DMS 273 treated with DMSO at 0.1 percent for 48 hours (cell line): ENCODE measurements around the gene PES1.
"Not testable (repeated sequence)": the region's sequence is repeated elsewhere in the genome, so short reads cannot be mapped to it uniquely, and the experiment has no call there.

Source experiments
- DNase-seq: peaks from one replicate; lab custom pipeline; 2025; lab: John Stamatoyannopoulos, UW

PES1 gene

GRCh38 chr22:30609260-30610185, 17.8 kb upstream of the PES1 start:
- no peak for DNase-seq

DNA sequence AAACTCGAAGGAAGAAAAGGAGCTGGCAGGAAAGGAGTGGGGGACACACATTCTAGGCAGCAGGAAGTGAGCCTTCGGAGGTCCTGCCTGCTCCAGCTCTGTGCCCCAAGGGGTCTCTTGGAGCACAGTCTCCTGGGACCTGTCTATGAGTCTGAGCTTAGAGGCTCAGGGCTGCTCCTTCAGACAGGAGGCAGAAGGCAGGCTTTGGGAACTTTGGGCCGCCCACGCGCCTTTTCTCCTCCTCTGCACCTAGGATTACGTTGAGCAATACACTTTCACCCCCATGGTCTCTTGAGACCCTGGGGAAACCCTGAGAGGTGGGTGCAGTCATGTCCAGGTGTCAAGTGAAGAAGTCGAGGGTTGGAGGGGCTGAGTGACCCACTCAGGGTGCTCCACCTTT, 16.2 kb upstream of the PES1 start:
- DNase-seq: no peak

- no peak for DNase-seq
Measured at GRCh38 chr22:30607300-30607930, 15.7 kb upstream of the PES1 start.

DNA sequence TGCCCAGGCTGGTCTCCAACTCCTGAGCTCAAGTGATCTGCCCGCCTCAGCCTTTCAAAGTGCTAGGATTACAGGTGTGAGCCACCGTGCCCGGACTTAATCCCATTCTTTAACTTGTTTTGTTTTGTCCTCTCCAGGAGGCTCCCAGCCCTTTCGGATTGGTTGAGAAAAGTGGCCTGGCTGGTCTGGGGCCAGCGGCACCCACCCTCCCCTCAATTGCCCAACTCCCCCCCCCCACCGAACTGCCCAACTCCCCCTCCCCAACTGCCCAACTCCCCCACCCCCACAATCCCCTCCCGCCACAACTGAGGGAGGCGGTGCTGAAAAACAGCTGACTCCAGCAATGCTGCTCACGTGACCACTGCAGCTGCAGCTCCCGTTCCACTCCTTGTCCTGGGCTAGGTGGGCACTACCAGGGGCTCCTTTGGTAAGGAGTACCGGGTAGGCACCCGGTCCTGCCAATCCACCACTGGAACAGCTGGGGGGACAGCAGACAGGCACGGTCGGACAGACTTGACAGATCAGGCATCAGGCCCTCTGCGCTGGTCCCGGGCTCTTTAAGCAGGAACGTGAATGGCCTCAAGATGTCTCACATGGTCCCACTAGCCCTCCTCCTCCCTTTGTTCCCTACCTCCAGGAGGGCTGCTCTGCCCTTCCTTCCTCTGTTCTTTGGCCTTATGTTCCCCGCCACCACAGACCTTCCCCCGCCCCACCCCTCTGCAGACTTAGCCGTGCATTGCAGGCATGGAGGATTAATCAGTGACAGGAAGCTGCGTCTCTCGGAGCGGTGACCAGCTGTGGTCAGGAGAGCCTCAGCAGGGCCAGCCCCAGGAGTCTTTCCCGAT, 15.0 kb upstream of the PES1 start, which contains the start of gene TCN2:
TCN2 (plus strand) TSS at position 720 of the 845 bp plus-strand sequence. CDS start 158 bp downstream, outside the sequence.
- DNase-seq: no peak

DNA sequence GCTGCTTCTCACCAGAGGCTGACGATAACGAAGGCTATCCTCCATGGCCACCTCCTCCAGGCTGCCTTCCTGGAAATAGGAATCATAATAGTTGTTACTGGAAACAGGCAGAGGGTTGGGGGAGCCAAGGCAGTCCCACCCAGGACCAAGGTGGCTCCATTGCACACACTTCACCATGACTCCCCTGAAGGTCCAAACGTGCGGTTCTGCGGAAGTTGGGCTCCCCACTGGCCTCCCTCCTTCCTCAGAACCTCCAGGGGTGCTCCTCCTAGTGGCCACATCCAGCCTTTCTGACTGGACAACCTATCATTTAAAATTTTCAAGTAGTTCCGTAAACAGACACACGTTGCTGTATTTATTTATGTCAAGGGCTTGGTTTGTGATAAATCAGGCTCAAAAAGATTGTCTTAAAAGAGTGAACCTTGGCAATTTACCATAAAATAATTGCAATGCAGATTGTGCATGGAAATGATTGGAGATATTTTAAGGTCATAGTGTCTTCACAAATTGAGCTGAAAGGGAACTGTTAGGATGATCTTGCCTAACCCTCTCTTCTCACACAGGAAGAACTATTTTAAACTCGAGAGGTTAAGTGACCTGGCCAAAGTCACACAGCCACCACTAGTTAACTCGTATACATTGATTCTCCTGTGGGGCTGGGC, 13.9 kb upstream of the PES1 start:
- DNase-seq: no peak

DNA sequence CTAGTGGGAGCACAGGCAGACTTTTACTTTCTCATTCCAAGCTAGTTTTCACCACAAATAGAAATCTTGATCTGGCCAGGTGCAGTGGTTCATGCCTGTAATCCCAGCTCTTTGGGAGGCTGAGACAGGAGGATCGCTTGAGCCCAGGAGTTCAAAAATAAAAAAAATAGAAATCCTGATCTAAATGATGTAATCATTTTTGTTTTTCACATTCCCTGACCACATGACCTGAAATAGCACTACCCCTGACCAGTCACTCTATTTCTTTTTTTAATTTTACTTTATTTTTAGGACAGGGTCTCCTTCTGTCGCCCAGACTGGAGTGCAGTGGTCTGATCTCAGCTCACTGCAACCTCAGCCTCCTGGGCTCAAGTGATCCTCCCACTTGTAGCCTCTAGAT, 13.0 kb upstream of the PES1 start:
- DNase-seq: no peak

- no peak for DNase-seq
Measured at GRCh38 chr22:30603801-30604200, 12.1 kb upstream of the PES1 start.

DNA sequence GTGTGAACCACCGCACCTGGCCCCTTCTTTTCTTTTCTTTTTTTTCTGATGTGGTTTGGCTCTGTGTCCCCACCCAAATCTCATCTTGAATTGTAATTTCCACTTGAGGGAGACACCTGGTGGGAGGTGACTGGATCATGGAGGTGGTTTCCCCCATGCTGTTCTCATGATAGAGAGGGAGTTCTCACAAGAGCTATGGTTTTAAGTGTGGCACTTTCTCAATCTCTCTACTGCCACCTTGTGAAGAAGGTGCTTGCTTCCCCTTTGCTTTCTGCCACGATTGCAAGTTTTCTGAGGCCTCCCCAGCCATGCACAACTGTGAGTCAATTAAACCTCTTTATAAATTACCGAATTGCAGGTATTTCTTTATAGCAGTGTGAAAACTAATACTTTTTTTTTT, 10.3 kb upstream of the PES1 start:
- DNase-seq: no peak

DNA sequence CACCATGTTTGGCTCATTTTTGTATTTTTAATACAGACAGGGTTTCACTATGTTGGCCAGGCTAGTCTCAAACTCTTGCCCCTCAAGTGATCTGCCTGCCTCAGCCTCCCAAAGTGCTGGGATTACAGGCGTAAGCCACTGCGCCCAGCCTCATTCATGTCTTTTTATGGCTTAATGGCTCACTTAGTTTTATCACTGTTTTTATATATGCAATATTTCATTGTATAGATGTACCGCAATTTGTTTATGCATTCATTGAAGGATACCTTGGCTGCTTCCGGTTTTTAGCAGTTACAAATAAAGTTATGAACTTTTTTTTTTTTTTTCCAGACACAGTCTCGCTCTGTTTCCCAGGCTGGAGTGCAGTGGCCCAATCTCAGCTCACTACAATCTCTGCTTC, 9.8 kb upstream of the PES1 start:
- no peak for DNase-seq

DNA sequence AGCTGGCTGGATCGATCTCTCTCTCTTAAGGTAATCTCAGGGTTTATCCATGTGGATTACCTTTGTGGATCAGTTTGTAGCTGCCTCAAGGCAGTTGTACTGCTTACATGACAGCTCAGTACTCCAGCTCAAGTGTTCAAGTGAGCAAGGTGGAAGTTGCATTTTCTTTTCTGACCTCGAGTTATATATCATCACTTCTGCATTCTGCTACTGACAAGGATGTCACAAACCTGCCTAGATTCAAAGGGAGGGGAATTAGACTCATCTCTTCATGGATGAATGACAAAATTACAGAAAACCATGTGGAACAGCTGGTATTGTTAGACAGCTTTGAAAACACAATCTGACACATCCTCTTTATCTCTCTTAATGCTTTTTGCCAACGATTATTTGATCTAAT, 9.2 kb upstream of the PES1 start:
- no peak for DNase-seq

DNA sequence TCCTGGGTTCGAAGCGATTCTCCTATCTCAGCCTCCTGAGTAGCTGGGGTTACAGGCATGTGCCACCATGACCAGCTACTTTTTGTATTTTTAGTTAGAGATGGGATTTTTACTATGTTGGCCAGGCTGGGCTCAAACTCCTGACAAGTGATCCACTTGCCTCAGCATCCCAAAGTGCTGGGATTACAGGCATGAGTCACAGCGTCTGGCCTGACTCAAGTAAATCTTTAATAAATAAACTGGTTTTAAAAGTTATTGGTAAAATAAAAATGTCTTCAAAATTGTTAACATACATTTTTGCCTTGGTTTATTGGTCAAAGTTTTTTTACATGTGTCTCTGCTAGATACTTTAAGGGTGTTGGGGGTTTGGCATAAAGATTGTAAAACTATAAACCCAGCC, 7.3 kb upstream of the PES1 start:
- DNase-seq: no peak

- no peak for DNase-seq
Measured at GRCh38 chr22:30596886-30597285, 5.2 kb upstream of the PES1 start.

DNA sequence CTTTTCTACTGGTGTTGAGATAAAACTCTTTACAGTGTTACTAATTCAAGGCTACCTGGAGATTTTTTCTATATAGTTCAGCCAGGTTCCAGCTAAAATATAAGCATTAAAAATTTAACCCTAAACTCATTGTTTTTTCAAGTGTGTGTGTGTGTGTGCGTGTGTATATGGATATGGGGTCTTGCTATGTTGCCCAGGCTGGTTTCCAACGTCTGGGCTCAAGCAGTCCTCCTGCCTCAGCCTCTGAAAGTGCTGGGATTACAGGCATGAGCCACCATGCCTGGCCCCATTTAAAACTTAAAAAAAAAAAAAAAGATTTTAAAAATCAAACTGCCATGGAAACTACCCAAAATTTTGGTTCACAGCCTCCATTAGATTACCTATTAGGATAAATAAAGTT, 4.5 kb upstream of the PES1 start:
- DNase-seq: no peak

DNA sequence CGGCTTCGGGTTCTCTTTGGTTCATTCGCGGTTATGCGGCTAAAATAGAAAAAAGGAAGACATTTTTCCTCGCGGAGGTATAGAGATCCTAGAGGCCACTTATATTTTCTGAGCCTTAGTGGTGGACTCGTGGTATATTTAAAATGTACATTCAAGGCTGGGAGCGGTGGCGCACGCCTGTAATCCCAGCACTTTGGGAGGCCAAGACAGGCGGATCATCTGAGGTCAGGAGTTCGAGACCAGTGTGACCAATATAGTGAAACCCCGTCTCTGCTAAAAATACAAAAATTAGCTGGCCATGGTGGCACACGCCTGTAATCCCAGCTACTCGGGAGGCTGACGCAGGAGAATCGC, 627 bp upstream of the PES1 start:
- DNase-seq: not testable (repeated sequence)

DNA sequence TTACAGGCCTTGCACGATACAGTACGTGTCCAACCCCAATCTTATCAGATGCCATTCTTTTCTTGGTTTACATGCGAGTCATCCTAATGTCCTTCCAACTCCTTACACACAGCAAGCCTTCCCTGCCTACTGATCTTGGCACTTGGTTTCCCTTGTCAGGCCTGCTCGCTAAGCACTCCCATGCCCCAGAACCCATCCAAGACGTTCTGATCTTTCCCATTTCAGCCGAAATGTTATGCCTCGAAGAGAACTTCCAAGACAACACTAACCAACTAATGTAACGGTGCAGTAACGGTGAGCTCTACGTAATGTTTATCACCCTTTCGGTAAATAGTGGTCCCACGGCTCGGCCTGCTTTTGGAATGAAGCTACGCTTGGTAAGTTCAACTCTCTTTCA, 521 bp downstream of the PES1 start:
- DNase-seq: no peak

DNA sequence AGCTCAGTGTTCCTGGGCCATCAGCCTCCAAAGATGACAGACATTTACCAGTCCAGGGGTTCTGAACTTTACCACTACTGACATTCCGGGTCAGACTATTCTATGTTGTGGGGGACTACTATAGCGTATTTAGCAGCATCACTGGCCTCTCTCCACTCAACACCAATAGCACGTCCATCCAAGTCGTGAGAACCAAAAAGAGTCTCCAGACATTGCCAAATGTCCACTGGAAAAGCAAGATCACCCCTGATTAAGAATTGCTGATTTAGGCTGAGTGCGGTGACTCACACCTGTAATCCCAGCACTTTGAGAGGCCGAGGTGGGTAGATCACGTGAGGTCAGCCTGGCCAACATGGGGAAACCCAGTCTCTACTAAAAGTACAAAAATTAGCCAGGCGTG, 5.3 kb downstream of the PES1 start:
- DNase-seq: no peak

GRCh38 chr22:30584441-30584840, 7.3 kb downstream of the PES1 start:
- no peak for DNase-seq

- no peak for DNase-seq
Measured at GRCh38 chr22:30582788-30583545, 8.7 kb downstream of the PES1 start.

- no peak for DNase-seq
Measured at GRCh38 chr22:30582051-30582450, 9.7 kb downstream of the PES1 start.

DNA sequence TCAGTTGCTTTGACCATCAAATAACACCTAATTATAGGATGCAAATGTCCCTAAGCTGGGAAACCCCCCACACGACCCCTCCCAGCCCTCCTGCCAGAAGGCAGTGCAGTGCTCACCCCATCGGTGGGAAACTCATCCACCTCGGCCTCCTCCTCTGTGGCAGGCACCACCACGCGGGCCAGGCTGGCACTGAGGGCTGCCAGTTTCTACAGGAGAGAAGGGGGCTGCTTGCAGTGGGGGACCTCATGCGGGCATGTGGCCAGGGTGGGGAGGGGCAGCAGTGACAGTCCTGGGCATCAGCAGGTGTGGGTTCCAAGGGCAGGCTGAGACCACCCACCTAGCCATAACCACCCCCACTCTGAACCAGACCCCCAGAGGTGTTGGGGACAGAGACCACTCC, 10.8 kb downstream of the PES1 start:
- DNase-seq: no peak

- no peak for DNase-seq
Measured at GRCh38 chr22:30578481-30578880, 13.2 kb downstream of the PES1 start.
